Naive B cell (primary cell): Measurements from ENCODE around the gene CHMP4B. TPM values are rescaled to one million over a fixed set of nuclear protein-coding genes. Genes with fewer than 3 reads are reported as not detected.
A peak's percentile ranks its signal among the peaks of the same experiment; 100 is the strongest.

Experiments used
- ATAC-seq, 2 donors: fragments of 150-1000 bp; cut with Tn5 transposase; 2 replicates each; pipeline ENCODE4 v1.10.0; 2021; ENCODE audit warnings: low read depth in 2 of 2, mild to moderate bottlenecking in 2 of 2, moderate library complexity in 2 of 2
- DNase-seq: peaks from one replicate; pipeline ENCODE4 v3.0.0; 2022
- H3K27ac Mint-ChIP-seq, 6 donors: one replicate each; pipeline ENCODE4 v1.8.0; 2020 to 2022; ENCODE audit warnings: mild to moderate bottlenecking in 6 of 6, mixed read lengths in 6 of 6, moderate library complexity in 5 of 6, inconsistent platforms in 2 of 6
- H3K27me3 Mint-ChIP-seq, 3 donors: one replicate each; pipeline ENCODE4 v1.8.0; 2021 to 2022; ENCODE audit warnings: mixed read lengths in 3 of 3, mild to moderate bottlenecking in 1 of 3
- H3K36me3 Mint-ChIP-seq, 2 donors: one replicate each; pipeline ENCODE4 v1.8.0; 2020 to 2022; ENCODE audit warnings: mixed read lengths in 2 of 2, inconsistent platforms in 1 of 2, mild to moderate bottlenecking in 1 of 2
- H3K4me1 Mint-ChIP-seq, 3 donors: one replicate each; pipeline ENCODE4 v1.8.0; 2020 to 2022; ENCODE audit warnings: mixed read lengths in 3 of 3, inconsistent platforms in 1 of 3, mild to moderate bottlenecking in 1 of 3, moderate library complexity in 1 of 3
- H3K4me3 Mint-ChIP-seq, 8 donors: one replicate each; pipeline ENCODE4 v1.8.0; 2020 to 2022; ENCODE audit warnings: mild to moderate bottlenecking in 8 of 8, mixed read lengths in 8 of 8, moderate library complexity in 8 of 8, inconsistent platforms in 2 of 8
- H3K9me3 Mint-ChIP-seq, 7 donors: one replicate each; pipeline ENCODE4 v1.8.0; 2020 to 2022; ENCODE audit warnings: mixed read lengths in 7 of 7, mild to moderate bottlenecking in 5 of 7, inconsistent platforms in 2 of 7, moderate library complexity in 1 of 7
- polyA plus RNA-seq, 6 donors: library from polyadenylated mRNA; unstranded; fragments of 300-500 nt; fragmentation: Illumina TruSeq; gene quantifications; one replicate each; pipeline ENCODE4 v1.2.3, GENCODE V29; 2021; ENCODE audit warnings: low read depth in 6 of 6

The CHMP4B gene
- polyA plus RNA-seq, 6 donors from 2014 or later: 1.3 to 8.0 (median 7.2) TPM

GRCh38 chr20:33839591-33839990, 28.4 kb downstream of the CHMP4B start:
- DNase-seq: no peak

GRCh38 chr20:33840160-33840559, 29.0 kb downstream of the CHMP4B start:
- Mint-ChIP-seq H3K9me3 (no peaks in the 10 kb centered on the region), H3K4me3 (peak overlapping the region in 2 of 8 donors; percentile 34 to 41), H3K36me3 (peaks cover 0 to 2% of the 10 kb centered on the region in 2 donors), H3K27me3 (no peaks in the 10 kb centered on the region), H3K27ac (peak overlapping the region in 3 of 6 donors; percentile 13 to 48 (median 34)), H3K4me1 (peaks cover 81 to 96% (median 95%) of the 10 kb centered on the region in 3 donors)
- no peak for DNase-seq
- ATAC-seq: no peak

More at GRCh38 chr20:33839591-33839990, 28.4 kb downstream of the CHMP4B start:
- Mint-ChIP-seq H3K4me3 (no peak overlapping the region), H3K27ac (peak overlapping the region in 3 of 6 donors; percentile 24 to 34 (median 29)), H3K9me3 (no peaks in the 10 kb centered on the region), H3K4me1 (peaks cover 84 to 95% (median 91%) of the 10 kb centered on the region in 3 donors), H3K36me3 (peaks cover 0 to 5% of the 10 kb centered on the region in 2 donors), H3K27me3 (no peaks in the 10 kb centered on the region)
- no peak for ATAC-seq

- H3K27ac Mint-ChIP-seq: peak overlapping the region in 4 of 6 donors; percentile 13 to 89 (median 16)
- peak overlapping the region in 1 of 8 donors; percentile 34 for H3K4me3 Mint-ChIP-seq
- peaks cover 80 to 96% (median 95%) of the 10 kb centered on the region in 3 donors for H3K4me1 Mint-ChIP-seq
- H3K9me3 Mint-ChIP-seq: no peaks in the 10 kb centered on the region
- no peak for ATAC-seq
- DNase-seq: no peak
- no peaks in the 10 kb centered on the region for H3K27me3 Mint-ChIP-seq
- H3K36me3 Mint-ChIP-seq: no peaks in the 10 kb centered on the region
Observed at GRCh38 chr20:33840759-33841435, 29.7 kb downstream of the CHMP4B start.

DNA sequence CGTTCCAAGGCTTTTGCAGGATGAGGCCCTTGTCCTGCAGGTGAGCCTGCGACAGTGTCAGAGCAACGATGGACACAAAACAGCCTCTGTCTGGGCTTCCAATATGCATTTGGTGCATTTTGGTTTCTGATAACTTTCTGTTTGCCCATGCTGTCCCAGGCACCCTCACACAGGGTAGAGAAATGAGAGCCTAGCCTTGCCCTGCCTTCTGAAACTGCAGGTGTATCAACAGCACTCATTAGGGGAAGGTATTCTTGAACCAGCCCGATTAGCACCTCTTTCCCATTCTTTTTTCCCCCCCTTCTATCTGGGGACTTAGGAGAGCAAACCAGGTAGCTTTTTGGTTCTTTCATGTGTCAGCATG, 30.3 kb downstream of the CHMP4B start:
- H3K27me3 Mint-ChIP-seq: no peaks in the 10 kb centered on the region
- peaks cover 79 to 96% (median 95%) of the 10 kb centered on the region in 3 donors for H3K4me1 Mint-ChIP-seq
- ATAC-seq: no peak
- no peaks in the 10 kb centered on the region for H3K36me3 Mint-ChIP-seq
- peak overlapping the region in 3 of 6 donors; percentile 13 to 89 (median 53) for H3K27ac Mint-ChIP-seq
- DNase-seq: no peak
- H3K9me3 Mint-ChIP-seq: no peaks in the 10 kb centered on the region
- H3K4me3 Mint-ChIP-seq: peak overlapping the region in 1 of 8 donors; percentile 17

GRCh38 chr20:33842346-33842745, 31.2 kb downstream of the CHMP4B start:
- Mint-ChIP-seq H3K9me3 (no peaks in the 10 kb centered on the region), H3K27me3 (no peaks in the 10 kb centered on the region), H3K27ac (peak overlapping the region in 4 of 6 donors; percentile 24 to 96 (median 59)), H3K4me3 (peak overlapping the region in 2 of 8 donors; percentile 31 to 52), H3K36me3 (no peaks in the 10 kb centered on the region), H3K4me1 (peaks cover 79 to 96% (median 95%) of the 10 kb centered on the region in 3 donors)
- ATAC-seq: no peak
- no peak for DNase-seq

- no peaks in the 10 kb centered on the region for H3K27me3 Mint-ChIP-seq
- peak overlapping the region in 1 of 8 donors; percentile 21 for H3K4me3 Mint-ChIP-seq
- no peak for ATAC-seq
Observed at GRCh38 chr20:33843050-33843449, 31.9 kb downstream of the CHMP4B start.

GRCh38 chr20:33843854-33844253, 32.7 kb downstream of the CHMP4B start:
- H3K27ac Mint-ChIP-seq: peak overlapping the region; percentile 27 to 91 (median 67)

More at GRCh38 chr20:33843050-33843449, 31.9 kb downstream of the CHMP4B start:
- H3K9me3 Mint-ChIP-seq: no peaks in the 10 kb centered on the region
- peak overlapping the region in 4 of 6 donors; percentile 42 to 96 (median 73) for H3K27ac Mint-ChIP-seq
- no peaks in the 10 kb centered on the region for H3K36me3 Mint-ChIP-seq
- H3K4me1 Mint-ChIP-seq: peaks cover 75 to 94% (median 92%) of the 10 kb centered on the region in 3 donors
- no peak for DNase-seq

GRCh38 chr20:33846291-33846935, 35.3 kb downstream of the CHMP4B start:
- ATAC-seq: no peak
- no peak for DNase-seq
- H3K27me3 Mint-ChIP-seq: no peaks in the 10 kb centered on the region
- H3K27ac Mint-ChIP-seq: peak overlapping the region in 5 of 6 donors; percentile 4 to 94 (median 66)
- peaks cover 0 to 12% of the 10 kb centered on the region in 2 donors for H3K36me3 Mint-ChIP-seq
- no peak overlapping the region for H3K4me3 Mint-ChIP-seq
- H3K9me3 Mint-ChIP-seq: no peaks in the 10 kb centered on the region
- H3K4me1 Mint-ChIP-seq: peaks cover 57 to 64% (median 60%) of the 10 kb centered on the region in 3 donors

More at GRCh38 chr20:33843854-33844253, 32.7 kb downstream of the CHMP4B start:
- Mint-ChIP-seq H3K9me3 (no peaks in the 10 kb centered on the region), H3K27me3 (no peaks in the 10 kb centered on the region), H3K4me1 (peaks cover 70 to 90% (median 84%) of the 10 kb centered on the region in 3 donors), H3K36me3 (peaks cover 0 to 4% of the 10 kb centered on the region in 2 donors), H3K4me3 (peak overlapping the region in 4 of 8 donors; percentile 1 to 37 (median 26))
- peak; percentile 96 to 98 for ATAC-seq
- DNase-seq: peak; percentile 10

DNA sequence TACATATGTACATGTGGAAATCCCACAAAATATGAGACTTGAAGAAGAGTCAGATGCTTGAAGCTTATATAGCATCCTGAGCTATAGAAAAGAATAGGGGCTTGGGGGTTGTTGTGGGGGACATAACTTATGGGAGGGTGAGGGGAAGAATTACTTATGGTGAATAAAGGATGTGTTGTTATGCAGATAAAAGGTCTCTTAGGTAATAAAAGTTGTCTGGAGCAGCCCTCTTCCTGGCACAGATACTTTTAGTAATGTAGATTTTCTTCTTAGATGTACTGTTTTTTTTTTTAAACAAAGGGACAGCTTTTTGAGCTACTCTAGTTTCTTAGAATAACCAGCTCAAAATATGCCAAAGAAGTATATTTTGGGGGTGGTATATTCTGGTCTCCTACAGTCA, 35.9 kb downstream of the CHMP4B start:
- H3K4me1 Mint-ChIP-seq: peaks cover 51 to 58% (median 54%) of the 10 kb centered on the region in 3 donors
- H3K27me3 Mint-ChIP-seq: no peaks in the 10 kb centered on the region
- ATAC-seq (no peak), DNase-seq (no peak)
- peak overlapping the region in 4 of 6 donors; percentile 4 to 94 (median 66) for H3K27ac Mint-ChIP-seq
- peaks cover 0 to 12% of the 10 kb centered on the region in 2 donors for H3K36me3 Mint-ChIP-seq
- no peak overlapping the region for H3K4me3 Mint-ChIP-seq
- H3K9me3 Mint-ChIP-seq: no peaks in the 10 kb centered on the region

DNA sequence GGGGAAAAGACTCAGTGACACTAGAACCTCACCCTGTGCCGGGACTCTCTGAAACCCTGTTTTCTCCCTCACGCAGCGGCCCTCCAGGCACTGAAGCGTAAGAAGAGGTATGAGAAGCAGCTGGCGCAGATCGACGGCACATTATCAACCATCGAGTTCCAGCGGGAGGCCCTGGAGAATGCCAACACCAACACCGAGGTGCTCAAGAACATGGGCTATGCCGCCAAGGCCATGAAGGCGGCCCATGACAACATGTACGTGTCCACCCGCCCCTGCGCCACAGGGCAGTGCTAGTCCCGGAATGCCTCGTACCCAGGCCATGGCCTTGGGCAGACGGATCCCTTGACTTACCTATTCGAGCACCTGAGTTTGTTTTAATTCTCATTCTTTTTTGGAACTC, 37.2 kb downstream of the CHMP4B start:
- no peak for ATAC-seq

DNA sequence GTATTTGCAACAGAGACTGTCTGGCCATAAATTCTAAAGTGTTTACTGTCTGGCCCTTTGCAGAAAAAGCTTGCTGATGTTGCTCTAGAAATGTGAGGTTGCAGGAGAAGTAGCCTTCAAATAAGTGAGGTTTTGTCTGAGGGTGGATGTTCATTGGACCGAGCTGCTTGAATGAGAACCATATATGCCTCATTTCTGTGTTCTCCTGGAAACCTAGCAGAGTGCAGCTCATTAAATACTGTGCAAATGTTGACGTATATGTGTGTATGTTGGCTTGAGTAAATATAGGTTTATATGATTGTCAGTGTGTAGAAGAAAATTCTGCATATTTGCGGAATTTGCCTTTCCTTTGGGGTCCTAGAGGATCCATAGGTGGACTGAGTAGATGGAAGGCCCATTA, 39.0 kb downstream of the CHMP4B start:
- Mint-ChIP-seq H3K27ac (no peak overlapping the region), H3K9me3 (no peaks in the 10 kb centered on the region), H3K4me3 (no peak overlapping the region), H3K4me1 (peaks cover 25 to 32% (median 31%) of the 10 kb centered on the region in 3 donors), H3K36me3 (peaks cover 12 to 19% of the 10 kb centered on the region in 2 donors), H3K27me3 (no peaks in the 10 kb centered on the region)
- ATAC-seq (no peak), DNase-seq (no peak)

More for the DNA sequence above, 37.2 kb downstream of the CHMP4B start:
- Mint-ChIP-seq H3K36me3 (peaks cover 6 to 12% of the 10 kb centered on the region in 2 donors), H3K4me1 (peaks cover 40 to 45% (median 42%) of the 10 kb centered on the region in 3 donors), H3K4me3 (no peak overlapping the region), H3K9me3 (no peaks in the 10 kb centered on the region), H3K27ac (peak overlapping the region in 2 of 6 donors; percentile 9 to 86), H3K27me3 (no peaks in the 10 kb centered on the region)
- no peak for DNase-seq

DNA sequence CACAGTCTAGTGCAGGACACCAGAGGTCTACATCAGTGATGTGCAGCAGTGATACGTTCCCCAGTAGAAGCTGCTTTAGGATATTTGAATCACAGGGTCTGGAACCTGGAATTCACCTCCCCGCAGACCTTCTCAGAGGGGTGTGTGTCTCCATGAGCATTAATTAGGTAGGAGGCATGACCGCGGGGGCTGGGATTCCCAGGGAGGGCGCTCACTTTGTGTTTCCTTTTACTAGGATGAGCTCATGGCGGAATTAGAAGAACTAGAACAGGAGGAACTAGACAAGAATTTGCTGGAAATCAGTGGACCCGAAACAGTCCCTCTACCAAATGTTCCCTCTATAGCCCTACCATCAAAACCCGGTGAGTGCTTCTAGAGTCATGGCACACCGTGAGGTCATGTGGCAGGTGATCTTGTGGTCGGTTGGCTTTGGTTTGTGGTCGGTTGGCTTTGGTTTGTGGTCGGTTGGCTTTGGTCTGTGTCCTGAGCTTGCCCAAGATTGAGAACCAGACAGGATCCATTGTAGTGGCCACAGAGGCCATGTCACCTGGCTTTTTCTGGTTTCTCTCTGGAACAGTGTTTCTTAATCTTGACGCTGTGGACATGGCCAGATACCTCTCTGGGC, 40.8 kb downstream of the CHMP4B start:
- H3K4me3 Mint-ChIP-seq: no peak overlapping the region
- H3K4me1 Mint-ChIP-seq: peaks cover 13 to 16% (median 14%) of the 10 kb centered on the region in 3 donors
- peaks cover 12 to 19% of the 10 kb centered on the region in 2 donors for H3K36me3 Mint-ChIP-seq
- H3K27ac Mint-ChIP-seq: peak overlapping the region in 2 of 6 donors; percentile 44 to 89
- ATAC-seq (no peak), DNase-seq (no peak)
- H3K9me3 Mint-ChIP-seq: no peaks in the 10 kb centered on the region
- H3K27me3 Mint-ChIP-seq: no peaks in the 10 kb centered on the region
